C4-2B (cell line): ENCODE results near the gene NECAP2.

Experiments
- CTCF ChIP-seq: fragments of 450-650 bp; conservative IDR thresholded peaks from 2 replicates; pipeline ENCODE4 v1.5.1; 2017; ENCODE audit warnings: mild to moderate bottlenecking
- ZFX ChIP-seq: fragments of 450-650 bp; IDR thresholded peaks from 2 replicates; pipeline ENCODE4 v1.6.1; 2017

DNA sequence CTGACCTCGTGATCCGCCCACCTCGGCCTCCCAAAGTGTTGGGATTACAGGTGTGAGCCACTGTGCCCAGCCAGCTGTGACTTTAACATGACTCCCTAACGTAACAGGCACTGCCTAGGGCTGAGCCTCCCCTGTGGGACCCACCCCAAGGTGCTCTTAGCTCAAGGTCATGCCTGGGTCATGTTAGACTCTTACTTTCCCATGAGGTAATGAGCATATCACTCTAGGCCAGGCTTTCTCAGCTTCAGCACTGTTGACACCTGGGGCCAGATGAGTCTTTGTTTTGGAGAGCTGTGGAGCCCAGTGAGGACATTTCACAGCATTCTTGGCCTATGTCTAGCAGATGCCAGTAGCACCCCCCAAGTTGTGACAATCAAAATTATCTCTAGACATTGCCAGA, 4.5 kb downstream of the NECAP2 start:
- TF ChIP-seq ZFX (no peak), CTCF (no peak)
